SK-N-SH (cell line): ENCODE results near the gene LAMA1. TPM values are rescaled to one million over a fixed set of nuclear protein-coding genes. Genes with fewer than 3 reads are reported as not detected.

Experiments
- CTCF ChIA-PET: fragments of 300-600, 350-600 bp; formaldehyde crosslinking; extraction: SDS; loops from one replicate; lab custom pipeline; 2021; lab: Yijun Ruan, JAX
- POLR2A ChIA-PET: fragments of 350-600 bp; sonication (Branson Sonifier 250); formaldehyde crosslinking; extraction: SDS; loops from one replicate; lab custom pipeline; 2020; ENCODE audit warnings: antibody characterized with exemption, inconsistent platforms; lab: Yijun Ruan, JAX
- DNase-seq: peaks from one replicate; pipeline ENCODE4 v3.0.0; 2012
- H2AFZ ChIP-seq: fragments of 200-600 bp; sonication (generic); 2 replicates; pipeline ENCODE4 v1.8.1; 2016; ENCODE audit warnings: antibody characterized with exemption, mild to moderate bottlenecking, low read depth
- H3F3A ChIP-seq: fragments of 200-600 bp; sonication (generic); replicated peaks from 2 replicates; pipeline ENCODE3; 2016; ENCODE audit warnings: antibody characterized with exemption, mild to moderate bottlenecking; ENCODE audit not compliant: insufficient read depth
- H3K27ac ChIP-seq, 2 experiments: fragments of 200-500 bp in 1 of 2; fragments of 200-600 bp in 1 of 2; sonication (Bioruptor generic) in 1 of 2; sonication (generic), shearing (Covaris generic) in 1 of 2; 2 replicates each; pipeline versions ENCODE4 v1.5.1 to v1.6.1; 2014 to 2016; ENCODE audit warnings: low read depth in 2 of 2, inconsistent platforms in 1 of 2, low read length in 1 of 2, mild to moderate bottlenecking in 1 of 2, mixed read lengths in 1 of 2
- H3K27me3 ChIP-seq: fragments of 200-600 bp; sonication (generic), shearing (Covaris generic); 2 replicates; pipeline ENCODE4 v1.6.1; 2016; ENCODE audit warnings: mixed run types; ENCODE audit not compliant: insufficient read depth
- H3K36me3 ChIP-seq, 2 experiments: fragments of 200-500 bp in 1 of 2; fragments of 200-600 bp in 1 of 2; sonication (Bioruptor generic) in 1 of 2; sonication (generic) in 1 of 2; replicated peaks in 1 of 2; 2 replicates each; pipeline versions ENCODE3 to v1.5.1; 2014 to 2016; ENCODE audit warnings: low read length in 1 of 2, mild to moderate bottlenecking in 1 of 2; ENCODE audit not compliant: insufficient read depth in 2 of 2, control insufficient read depth in 1 of 2
- H3K4me1 ChIP-seq, 2 experiments: fragments of 200-500 bp in 1 of 2; fragments of 200-600 bp in 1 of 2; sonication (Bioruptor generic) in 1 of 2; sonication (generic), shearing (Covaris generic) in 1 of 2; 2 replicates each; pipeline versions ENCODE4 v1.5.1 to v1.6.1; 2014 to 2016; ENCODE audit warnings: low read depth in 1 of 2, low read length in 1 of 2, mixed run types in 1 of 2; ENCODE audit not compliant: insufficient read depth in 2 of 2, control insufficient read depth in 1 of 2
- H3K4me2 ChIP-seq: fragments of 200-600 bp; sonication (generic), shearing (Covaris generic); 2 replicates; pipeline ENCODE4 v1.6.1; 2017; ENCODE audit warnings: mixed run types
- H3K4me3 ChIP-seq, 2 experiments: fragments of 200-500 bp in 1 of 2; fragments of 200-600 bp in 1 of 2; sonication (Bioruptor generic) in 1 of 2; sonication (generic), shearing (Covaris generic) in 1 of 2; 2 replicates each; pipeline versions ENCODE4 v1.5.1 to v1.8.1; 2014 to 2016; ENCODE audit warnings: low read depth in 2 of 2, inconsistent platforms in 1 of 2, low read length in 1 of 2, mild to moderate bottlenecking in 1 of 2, mixed read lengths in 1 of 2, moderate library complexity in 1 of 2
- H3K79me2 ChIP-seq: fragments of 200-600 bp; sonication (generic); 2 replicates; pipeline ENCODE4 v1.8.1; 2017; ENCODE audit warnings: mild to moderate bottlenecking; ENCODE audit not compliant: insufficient read depth
- H3K9ac ChIP-seq: fragments of 200-600 bp; sonication (generic); 2 replicates; pipeline ENCODE4 v1.6.1; 2017; ENCODE audit warnings: mixed run types
- H3K9me2 ChIP-seq: fragments of 200-600 bp; sonication (generic); 2 replicates; pipeline ENCODE4 v1.6.1; 2017; ENCODE audit warnings: mixed run types
- H3K9me3 ChIP-seq: fragments of 200-600 bp; sonication (generic); 2 replicates; pipeline ENCODE4 v1.6.1; 2017; ENCODE audit warnings: mixed run types, mild to moderate bottlenecking, moderate library complexity
- H4K20me1 ChIP-seq: fragments of 200-600 bp; sonication (generic); 2 replicates; pipeline ENCODE4 v1.6.1; 2017; ENCODE audit warnings: mild to moderate bottlenecking, mixed run types; ENCODE audit not compliant: insufficient read depth
- CHD2 ChIP-seq: fragments of 150-350 bp; IDR thresholded peaks from 2 replicates; pipeline ENCODE4 v1.6.1; 2018; ENCODE audit warnings: low read length; ENCODE audit not compliant: partially characterized antibody
- CTCF ChIP-seq: fragments of 200-600 bp; sonication (generic); IDR thresholded peaks from 2 replicates; pipeline ENCODE4 v1.6.1; 2017; ENCODE audit warnings: antibody characterized with exemption, mild to moderate bottlenecking, moderate library complexity
- FOXJ3 ChIP-seq: sonication (generic); formaldehyde crosslinking; IDR thresholded peaks from 2 replicates; pipeline ENCODE4 v1.5.1; 2020; ENCODE audit warnings: mild to moderate bottlenecking, missing genetic modification reagents
- FOXM1 ChIP-seq: IDR thresholded peaks from 2 replicates; pipeline ENCODE4 v1.4.0; 2012; ENCODE audit warnings: low read depth, mild to moderate bottlenecking
- JUND ChIP-seq: IDR thresholded peaks from 2 replicates; pipeline ENCODE4 v1.4.0; 2012
- MXI1 ChIP-seq: IDR thresholded peaks from 2 replicates; pipeline ENCODE4 v1.6.1; 2012; ENCODE audit warnings: mild to moderate bottlenecking, low read depth, low read length, improper control_type of control experiment
- NFIC ChIP-seq: IDR thresholded peaks from 2 replicates; pipeline ENCODE4 v1.4.0; 2012; ENCODE audit warnings: borderline replicate concordance
- REST ChIP-seq: IDR thresholded peaks from 2 replicates; pipeline ENCODE4 v1.6.1; 2012; ENCODE audit warnings: mild to moderate bottlenecking, low read depth, low read length, moderate library complexity
- TAF1 ChIP-seq: IDR thresholded peaks from 2 replicates; pipeline ENCODE4 v1.6.1; 2012; ENCODE audit warnings: low read depth, mild to moderate bottlenecking, low read length, moderate library complexity, borderline replicate concordance
- WGBS: methylation state at CpG from one replicate; pipeline ENCODE4 v1.1.6; 2017; ENCODE audit warnings: low lambda C conversion rate; 5-methylcytosine and 5-hydroxymethylcytosine counted together
- polyA plus RNA-seq, 3 experiments: library from polyadenylated mRNA; depleted of rRNA; stranded (reverse); fragments of >200 nt; gene quantifications; 2 replicates each; pipeline ENCODE4 v1.2.3, GENCODE V29; 2012

Gene LAMA1
- polyA plus RNA-seq, 1 of the 3 experiments (the other 2 are of a cell fraction) = 0.07 TPM

- TF ChIP-seq REST = no peak
Observed at GRCh38 chr18:7071600-7071999, 46.0 kb downstream of the LAMA1 start (continued).

GRCh38 chr18:7070466-7070865 lies 47.1 kb downstream of the LAMA1 start:
- no peak for DNase-seq
- H3K79me2 ChIP-seq = no peaks in the 10 kb centered on the region
- no peaks in the 10 kb centered on the region; a peak in 1 of 4 replicates for H3K4me1 ChIP-seq
- H3K9ac ChIP-seq = no peak overlapping the region
- H2AFZ ChIP-seq = no peak overlapping the region
- no peak overlapping the region for H3K27ac ChIP-seq
- TF ChIP-seq CTCF (no peak), MXI1 (no peak), FOXJ3 (CRISPR knock-in tag) (no peak), JUND (no peak), NFIC (no peak), CHD2 (no peak), REST (no peak), TAF1 (no peak), FOXM1 (no peak)
- no peaks in the 10 kb centered on the region for H3K27me3 ChIP-seq
- WGBS = 51% methylated on average over 2 of the region's 2 CpGs
- H3K9me3 ChIP-seq = no peaks in the 10 kb centered on the region
- no peaks in the 10 kb centered on the region for H3K9me2 ChIP-seq
- no peak overlapping the region for H3K4me3 ChIP-seq
- CTCF ChIA-PET = interaction anchor here (0.6 to 1.9 kb wide), 6 partner anchors 9 to 1135 kb away, joined by 3 to 7 read pairs (median 3); no protein-coding TSS in a partner anchor
- H3K4me2 ChIP-seq = no peak overlapping the region
- no peaks in the 10 kb centered on the region for H3K36me3 ChIP-seq
- POLR2A ChIA-PET = no interaction called here
- no peaks in the 10 kb centered on the region for H3F3A ChIP-seq
- H4K20me1 ChIP-seq = no peaks in the 10 kb centered on the region
